Measurements from ENCODE around the gene UBLCP1.

UBLCP1 gene

GRCh38 chr5:159310511-159310910 is 47.4 kb downstream of the UBLCP1 start:
- no peak for DNase-seq (ENCODE audit: extremely low read depth in 1 of 2, low read depth in 1 of 2)

GRCh38 chr5:159311063-159311462 is 48.0 kb downstream of the UBLCP1 start:
- DNase-seq (ENCODE audit: extremely low read depth in 1 of 2, low read depth in 1 of 2) = no peak

- DNase-seq (ENCODE audit: extremely low read depth in 1 of 2, low read depth in 1 of 2) = no peak
These were observed 50.1 kb downstream of the UBLCP1 start for GRCh38 chr5:159313197-159313596.

- no peak for DNase-seq (ENCODE audit: extremely low read depth in 1 of 2, low read depth in 1 of 2)
These were observed 53.7 kb downstream of the UBLCP1 start for GRCh38 chr5:159316519-159317383.

- no peak for DNase-seq (ENCODE audit: extremely low read depth in 1 of 2, low read depth in 1 of 2)
These were observed 54.8 kb downstream of the UBLCP1 start for GRCh38 chr5:159317849-159318248.

- no peak for DNase-seq (ENCODE audit: extremely low read depth in 1 of 2, low read depth in 1 of 2)
These were observed 55.4 kb downstream of the UBLCP1 start for GRCh38 chr5:159318448-159318847.

GRCh38 chr5:159319363-159319762 is 56.3 kb downstream of the UBLCP1 start:
- DNase-seq (ENCODE audit: extremely low read depth in 1 of 2, low read depth in 1 of 2) = no peak

GRCh38 chr5:159319832-159320231 is 56.7 kb downstream of the UBLCP1 start:
- no peak for DNase-seq (ENCODE audit: extremely low read depth in 1 of 2, low read depth in 1 of 2)

- DNase-seq (ENCODE audit: extremely low read depth in 1 of 2, low read depth in 1 of 2) = no peak
These were observed 59.1 kb downstream of the UBLCP1 start for GRCh38 chr5:159322180-159322579.

- DNase-seq (ENCODE audit: extremely low read depth in 1 of 2, low read depth in 1 of 2) = no peak
These were observed 61.1 kb downstream of the UBLCP1 start for GRCh38 chr5:159324102-159324755.

GRCh38 chr5:159324986-159325385 is 61.9 kb downstream of the UBLCP1 start:
- no peak for DNase-seq (ENCODE audit: extremely low read depth in 1 of 2, low read depth in 1 of 2)

- no peak for DNase-seq (ENCODE audit: extremely low read depth in 1 of 2, low read depth in 1 of 2)
These were observed 67.2 kb downstream of the UBLCP1 start, which contains the start of gene IL12B for GRCh38 chr5:159330131-159330800. Gene IL12B, minus strand, starts transcription at chr5:159330487. Its CDS starts 3,705 bp downstream, at chr5:159326782.

- peak; percentile 38 to 69 for DNase-seq (ENCODE audit: extremely low read depth in 1 of 2, low read depth in 1 of 2)
These were observed 68.2 kb downstream of the UBLCP1 start for GRCh38 chr5:159331093-159331973.

GRCh38 chr5:159332800-159333544 is 69.9 kb downstream of the UBLCP1 start:
- no peak for DNase-seq (ENCODE audit: extremely low read depth in 1 of 2, low read depth in 1 of 2)

- DNase-seq (ENCODE audit: extremely low read depth in 1 of 2, low read depth in 1 of 2) = no peak
These were observed 70.4 kb downstream of the UBLCP1 start for GRCh38 chr5:159333545-159333925.

All from activated CD8-positive, alpha-beta memory T cell treated with anti-CD3 and anti-CD28 coated beads for 1 hour (primary cell).